HL-60/S4 treated with retinoic acid at 250 ng/mL for 4 days and 3 days (cell line): ENCODE measurements around the gene TRMT5.

Source experiments
- in situ Hi-C: fragments of 300-500 bp; cut with MboI; formaldehyde crosslinking; loops from 2 replicates; pipeline ENCODE4 v1.7.0; 2022; ENCODE audit warnings: low sequenced_read_pairs

The TRMT5 gene

DNA sequence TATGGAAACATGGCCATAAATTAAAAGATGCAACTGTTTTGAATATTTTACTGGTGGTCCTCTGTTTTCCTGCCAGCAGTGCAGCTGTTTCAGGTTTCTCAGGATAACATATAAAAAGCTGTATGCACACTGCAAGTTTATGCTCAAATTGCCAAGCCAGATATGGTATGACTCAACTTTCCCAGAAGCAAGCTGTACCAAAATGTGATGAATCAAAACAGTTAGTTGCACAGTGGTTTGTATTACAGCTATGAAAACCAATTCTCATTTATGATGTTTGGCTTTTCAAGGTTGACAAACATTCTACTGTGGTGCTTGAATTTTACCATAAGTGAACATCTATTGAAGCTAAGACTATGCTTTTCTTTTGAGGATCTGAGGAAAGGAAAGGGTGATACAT, 15.5 kb downstream of the TRMT5 start:
- in situ Hi-C loops, result no loop called here

- in situ Hi-C loops, result no loop called here
Observed at GRCh38 chr14:60964904-60965303, 16.0 kb downstream of the TRMT5 start.

GRCh38 chr14:60963761-60964160, 17.1 kb downstream of the TRMT5 start:
- in situ Hi-C loops, result no loop called here

DNA sequence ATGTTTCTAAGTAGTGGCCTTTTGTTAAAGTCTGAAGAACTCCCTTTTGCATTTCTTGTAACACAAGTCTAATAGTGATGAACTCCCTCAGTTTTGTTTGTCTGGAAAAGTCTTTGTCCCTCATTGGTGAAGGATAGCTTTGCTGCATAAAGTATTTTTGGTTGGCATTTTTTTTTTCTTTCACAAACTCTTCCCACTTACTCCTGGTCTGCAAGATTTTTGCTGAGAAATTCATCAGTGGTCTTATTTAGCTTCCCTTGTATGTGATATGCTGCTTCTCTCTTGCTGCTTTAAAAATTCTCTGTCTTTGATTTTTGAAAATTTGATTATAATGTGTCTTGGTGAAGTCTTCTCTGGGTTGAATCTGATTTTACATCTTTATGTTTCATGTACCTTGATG, 22.7 kb downstream of the TRMT5 start:
- in situ Hi-C loops, result no loop called here

- in situ Hi-C loops, result no loop called here
Observed at GRCh38 chr14:60956632-60957031, 24.2 kb downstream of the TRMT5 start.

GRCh38 chr14:60956202-60956601, 24.7 kb downstream of the TRMT5 start:
- in situ Hi-C loops, result no loop called here

GRCh38 chr14:60951776-60952435, 29.0 kb downstream of the TRMT5 start:
- in situ Hi-C loops, result no loop called here

- in situ Hi-C loops, result no loop called here
Observed at GRCh38 chr14:60946773-60947172, 34.1 kb downstream of the TRMT5 start.

DNA sequence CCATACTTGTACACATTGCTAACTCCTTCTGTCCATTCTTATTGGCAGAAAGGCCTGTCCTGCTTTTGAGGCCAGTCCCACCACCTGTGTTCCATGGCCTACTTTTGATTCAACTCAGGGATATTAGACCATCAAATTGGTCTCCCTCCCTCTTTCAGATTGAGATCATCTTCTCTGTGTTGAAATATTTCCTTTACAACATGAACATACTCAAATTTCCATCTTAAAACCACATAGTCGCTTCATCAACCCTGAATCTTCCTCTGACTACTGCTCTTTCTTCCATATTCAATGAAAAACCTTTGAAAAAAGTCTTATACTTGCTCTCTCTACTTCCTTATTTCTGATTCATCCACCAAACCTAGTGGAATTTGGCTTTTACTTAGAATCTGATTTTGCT, 34.9 kb downstream of the TRMT5 start:
- in situ Hi-C loops, result no loop called here

DNA sequence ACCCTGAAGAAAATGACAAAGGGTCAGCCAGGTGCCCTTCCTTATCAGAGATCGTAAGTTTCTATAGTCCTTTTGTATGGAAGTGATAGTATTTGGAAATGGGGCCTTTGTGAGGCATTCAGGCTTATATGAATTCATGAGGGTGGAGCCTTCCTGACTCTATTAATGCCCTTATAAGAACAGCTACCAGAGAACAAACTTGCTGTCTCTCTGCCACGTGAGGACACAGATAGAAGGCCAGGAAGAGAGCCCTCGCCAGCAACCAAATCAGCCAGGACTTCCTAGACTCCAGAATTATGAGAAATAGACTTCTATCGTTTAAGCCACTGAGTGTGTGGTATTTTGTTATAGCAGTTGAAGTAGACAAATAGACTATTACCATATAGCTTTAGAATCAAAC, 36.7 kb downstream of the TRMT5 start:
- in situ Hi-C loops, result no loop called here

DNA sequence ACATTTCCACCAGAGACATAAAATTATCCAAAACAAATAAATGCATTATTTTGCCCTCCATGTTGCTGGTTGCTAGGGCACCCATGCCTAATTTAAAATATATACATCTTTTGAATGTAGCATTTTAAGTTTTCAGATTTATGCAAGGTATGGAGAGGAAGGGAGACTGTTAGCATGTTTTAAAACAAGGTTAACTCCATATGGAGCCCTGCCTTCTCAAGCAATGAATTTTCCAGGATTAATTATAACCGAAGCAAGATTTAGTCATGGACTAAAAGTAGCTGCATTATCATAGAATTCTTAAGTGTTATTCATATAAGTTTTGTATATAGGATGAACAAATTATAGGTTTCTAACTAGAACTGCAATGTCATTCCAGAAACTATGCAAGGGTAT, 37.2 kb downstream of the TRMT5 start:
- in situ Hi-C loops, result no loop called here

DNA sequence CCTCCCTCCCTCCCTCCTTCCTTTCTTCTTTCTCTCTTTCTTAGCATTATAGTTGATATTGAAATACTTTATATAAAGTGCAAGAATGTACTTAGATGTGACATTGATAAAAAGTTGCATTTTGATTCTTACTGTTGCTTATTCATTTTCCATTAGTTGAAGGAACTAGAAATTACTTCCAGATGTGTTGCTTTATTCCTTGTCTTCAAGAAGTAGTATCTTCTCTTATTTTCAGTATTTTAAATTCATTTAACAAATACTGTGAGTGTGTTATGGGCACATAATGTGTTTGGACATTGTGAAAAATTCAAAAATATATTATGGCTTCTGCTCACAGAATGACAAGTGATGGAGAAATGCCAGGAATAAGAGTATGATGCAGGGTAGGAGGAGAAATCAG, 45.6 kb downstream of the TRMT5 start:
- in situ Hi-C loops, result no loop called here

- in situ Hi-C loops, result no loop called here
Observed at GRCh38 chr14:60933920-60934655, 46.8 kb downstream of the TRMT5 start.

DNA sequence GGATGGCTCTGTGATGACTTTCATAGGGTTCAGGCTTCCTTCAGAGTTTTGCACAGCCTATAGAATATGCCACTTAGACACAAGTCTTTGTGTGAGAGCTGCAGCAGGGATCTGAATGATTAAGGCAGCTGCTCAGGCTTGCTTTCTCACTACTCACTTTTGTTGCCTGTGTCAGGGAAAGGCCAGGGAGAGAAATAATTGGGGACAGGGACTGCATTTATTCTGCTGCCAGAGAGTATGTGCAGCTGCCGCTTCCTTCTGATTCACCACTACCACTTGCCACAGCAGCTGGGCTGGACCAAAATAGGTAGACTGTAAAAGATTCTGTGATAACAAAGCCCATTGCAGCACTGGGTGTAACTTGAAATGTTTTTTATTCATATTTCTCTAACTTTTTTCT, 49.7 kb downstream of the TRMT5 start:
- in situ Hi-C loops, result no loop called here

GRCh38 chr14:60926002-60926401, 54.9 kb downstream of the TRMT5 start:
- in situ Hi-C loops, result no loop called here

- in situ Hi-C loops, result no loop called here
Observed at GRCh38 chr14:60925286-60925685, 55.6 kb downstream of the TRMT5 start.

- in situ Hi-C loops, result no loop called here
Observed at GRCh38 chr14:60922050-60922449, 58.8 kb downstream of the TRMT5 start.
